Superior temporal gyrus (tissue), 1 donor: Measurements from ENCODE around the gene TOB2.
"Not testable (repeated sequence)": the region's sequence is repeated elsewhere in the genome, so short reads cannot be mapped to it uniquely, and the experiment has no call there.

ENCODE experiments used
- DNase-seq: peaks from one replicate; pipeline ENCODE4 v3.0.0-alpha.2; 2016; ENCODE audit errors: extremely low spot score

The TOB2 gene

GRCh38 chr22:41468381-41469217 lies 22.0 kb upstream of the TOB2 start, which contains the start of the genes ACO2 and PHF5A:
TSS of gene ACO2 (plus strand) at chr22:41469117. CDS start at chr22:41469147, 30 bp downstream.
TSS of gene PHF5A (minus strand) at chr22:41468692. CDS start at chr22:41468653, 39 bp downstream.
- peak; percentile 100 for DNase-seq

DNA sequence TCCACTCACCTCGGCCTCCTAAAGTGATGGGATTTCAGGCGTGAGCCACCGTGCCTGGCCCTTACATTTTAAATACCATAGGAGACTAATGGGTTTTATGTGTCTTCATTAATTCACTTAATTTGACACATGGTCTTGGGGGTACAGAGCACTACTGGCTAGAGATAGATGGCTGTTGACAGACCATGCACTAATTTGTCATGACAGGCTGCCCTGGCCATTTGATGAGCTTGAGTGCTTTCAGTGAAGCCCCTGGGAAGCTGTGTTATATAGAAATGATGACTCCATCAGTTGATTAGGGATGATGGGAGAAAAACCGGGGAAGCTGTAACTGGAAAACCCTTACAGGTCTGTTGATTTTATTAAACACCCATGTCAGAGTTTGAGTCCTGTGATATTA lies 15.3 kb upstream of the TOB2 start:
- DNase-seq: no peak

GRCh38 chr22:41460071-41460470 lies 13.5 kb upstream of the TOB2 start:
- peak; percentile 78 for DNase-seq

GRCh38 chr22:41459431-41459830 lies 12.8 kb upstream of the TOB2 start:
- no peak for DNase-seq

DNA sequence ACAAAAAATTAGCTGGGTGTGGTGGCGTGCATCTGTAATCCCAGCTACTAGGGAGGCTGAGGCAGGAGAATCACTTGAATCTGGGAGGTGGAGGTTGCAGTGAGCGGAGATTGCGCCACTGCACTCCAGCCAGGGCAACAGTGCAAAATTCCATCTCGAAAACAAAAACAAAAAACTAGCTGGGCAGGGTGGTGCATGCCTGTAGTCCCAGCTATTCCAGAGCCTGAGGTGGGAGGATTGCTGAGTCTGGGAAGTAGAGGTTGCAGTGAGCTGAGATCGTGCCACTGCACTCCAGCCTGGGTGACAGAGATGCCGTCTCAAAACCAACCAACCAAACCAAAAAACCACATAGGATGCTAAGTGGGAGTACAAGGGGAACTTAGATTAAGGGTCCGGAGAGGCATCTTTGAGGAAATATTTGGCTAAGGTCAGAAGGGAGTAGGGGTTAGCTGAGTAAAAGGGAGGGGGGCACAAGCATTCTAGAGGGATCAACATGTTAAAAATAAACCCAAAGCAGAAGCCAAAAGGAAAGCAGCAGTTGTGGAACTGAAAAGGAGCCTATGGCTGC lies 11.6 kb upstream of the TOB2 start:
- DNase-seq: no peak

DNA sequence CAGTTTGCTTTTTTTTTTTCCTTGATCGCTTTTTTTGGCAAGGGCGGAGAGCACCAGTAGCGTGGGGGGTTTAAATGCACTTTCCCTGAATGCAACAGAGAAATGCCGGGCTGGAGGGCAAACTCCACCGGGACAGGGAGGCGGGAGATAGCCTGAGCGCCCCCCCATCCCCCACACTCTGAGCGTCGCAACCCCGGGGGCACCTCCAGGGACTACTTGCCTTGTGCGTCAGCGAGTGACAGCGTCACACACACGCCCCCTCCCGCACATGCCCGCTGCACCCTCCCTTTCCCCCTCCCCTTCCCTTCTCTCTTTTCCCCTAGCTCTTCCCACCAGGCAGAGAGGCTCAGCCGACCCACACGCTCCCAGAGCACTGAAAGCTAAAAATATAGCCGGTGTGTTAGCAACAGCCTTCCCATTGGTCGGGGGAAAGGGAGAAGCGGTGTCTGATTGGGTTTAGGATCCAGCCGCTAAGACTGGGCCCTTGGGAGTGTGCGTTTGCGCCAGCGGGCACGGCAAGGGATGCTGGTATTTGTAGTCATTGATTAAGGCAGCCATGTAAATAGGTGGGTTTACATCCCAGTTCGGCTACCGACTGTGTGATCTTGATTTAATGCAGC lies 1.7 kb upstream of the TOB2 start:
- DNase-seq: peak; percentile 100

GRCh38 chr22:41447435-41448188 lies 1.0 kb upstream of the TOB2 start:
- peak; percentile 78 for DNase-seq

- DNase-seq: no peak
Measured at GRCh38 chr22:41446057-41446501, 522 bp downstream of the TOB2 start.

GRCh38 chr22:41445129-41446056 lies 1.2 kb downstream of the TOB2 start:
- DNase-seq: peak; percentile 62

DNA sequence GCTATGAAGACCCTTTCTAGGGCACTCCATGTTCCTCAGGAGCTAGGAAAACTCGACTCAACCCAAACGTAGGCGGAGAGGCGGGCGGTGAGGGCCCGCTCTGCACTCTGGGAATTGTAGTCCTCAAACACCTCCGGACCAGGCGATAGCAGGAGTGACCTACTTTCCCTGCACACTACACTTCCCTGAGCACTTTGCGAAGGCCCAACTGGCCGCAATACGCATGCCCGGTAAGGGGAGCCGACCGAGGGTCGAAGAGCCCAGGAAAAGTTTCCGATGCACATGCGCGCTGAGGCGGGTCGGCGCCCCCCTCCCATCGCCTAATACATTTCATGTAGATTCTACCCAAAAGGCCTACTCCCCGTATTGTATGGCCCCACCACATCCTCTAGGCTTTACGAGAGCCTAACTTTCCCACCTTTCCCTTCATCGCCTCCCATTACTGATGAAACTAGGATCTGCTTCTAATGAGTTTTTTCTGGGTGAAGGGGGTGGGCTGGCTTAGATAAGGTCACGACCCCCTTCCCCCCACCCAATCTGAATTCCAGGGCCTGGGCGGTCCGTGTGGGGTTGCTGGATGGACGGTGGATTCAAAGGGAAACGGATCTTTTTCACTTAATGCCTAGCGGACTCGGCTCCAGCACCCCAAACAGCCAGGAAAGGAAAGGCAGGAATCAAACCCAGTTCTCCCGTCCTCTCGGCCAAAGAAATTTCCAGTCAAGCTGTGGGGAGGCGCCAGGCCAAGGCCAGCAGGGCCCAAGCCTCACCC lies 2.1 kb downstream of the TOB2 start:
- peak; percentile 91 for DNase-seq

DNA sequence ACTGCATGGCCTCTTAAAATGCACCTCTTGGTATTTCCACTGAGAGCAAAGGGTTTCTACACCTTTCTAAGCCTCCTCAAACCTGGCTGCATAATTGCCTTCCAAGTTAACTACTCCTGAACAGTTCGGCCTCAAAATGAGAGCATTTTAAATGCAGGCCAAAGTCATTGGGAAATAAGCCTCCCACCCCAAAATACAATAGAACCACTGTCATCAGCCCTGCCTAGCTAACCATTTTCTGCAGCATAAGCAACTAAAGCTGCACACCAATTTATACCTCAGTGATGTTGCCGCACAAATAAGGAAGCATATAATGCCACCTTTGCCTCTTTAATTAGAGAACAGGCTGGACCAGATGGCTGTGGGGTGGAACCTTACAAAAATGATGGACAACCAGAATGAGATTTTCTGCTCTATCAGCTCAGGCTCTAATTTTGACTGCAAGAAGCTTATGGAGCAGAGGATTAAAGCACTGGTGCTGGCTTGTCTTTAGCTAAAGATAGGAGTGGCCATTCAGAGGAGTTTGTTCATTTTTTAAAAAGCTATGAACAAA lies 4.3 kb downstream of the TOB2 start:
- DNase-seq: peak; percentile 59

- DNase-seq: not testable (repeated sequence)
Measured at GRCh38 chr22:41440511-41440910, 6.1 kb downstream of the TOB2 start.

- DNase-seq: no peak
Measured at GRCh38 chr22:41437198-41437597, 9.4 kb downstream of the TOB2 start.

GRCh38 chr22:41436322-41437113 lies 10.1 kb downstream of the TOB2 start:
- peak; percentile 9 for DNase-seq

DNA sequence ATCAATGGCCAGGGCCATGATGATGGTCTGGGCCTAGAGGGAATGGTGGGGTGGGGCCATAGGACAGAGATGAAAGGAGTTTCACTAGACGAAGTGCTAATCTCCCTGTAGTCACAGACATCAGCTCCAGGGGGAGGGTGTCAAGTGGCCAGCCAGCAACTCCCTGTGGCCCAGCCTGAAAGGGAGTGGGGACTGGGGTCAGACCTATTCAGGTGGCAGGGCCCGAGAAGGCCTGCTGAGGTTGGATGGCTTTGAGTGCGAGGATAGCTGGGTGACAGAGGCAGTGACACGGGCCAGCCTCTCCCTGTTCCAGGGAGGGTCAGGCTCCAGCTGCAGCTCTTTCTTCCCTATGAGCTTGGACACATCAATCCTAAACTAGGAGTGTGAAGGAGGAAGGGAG lies 11.0 kb downstream of the TOB2 start:
- DNase-seq: no peak

DNA sequence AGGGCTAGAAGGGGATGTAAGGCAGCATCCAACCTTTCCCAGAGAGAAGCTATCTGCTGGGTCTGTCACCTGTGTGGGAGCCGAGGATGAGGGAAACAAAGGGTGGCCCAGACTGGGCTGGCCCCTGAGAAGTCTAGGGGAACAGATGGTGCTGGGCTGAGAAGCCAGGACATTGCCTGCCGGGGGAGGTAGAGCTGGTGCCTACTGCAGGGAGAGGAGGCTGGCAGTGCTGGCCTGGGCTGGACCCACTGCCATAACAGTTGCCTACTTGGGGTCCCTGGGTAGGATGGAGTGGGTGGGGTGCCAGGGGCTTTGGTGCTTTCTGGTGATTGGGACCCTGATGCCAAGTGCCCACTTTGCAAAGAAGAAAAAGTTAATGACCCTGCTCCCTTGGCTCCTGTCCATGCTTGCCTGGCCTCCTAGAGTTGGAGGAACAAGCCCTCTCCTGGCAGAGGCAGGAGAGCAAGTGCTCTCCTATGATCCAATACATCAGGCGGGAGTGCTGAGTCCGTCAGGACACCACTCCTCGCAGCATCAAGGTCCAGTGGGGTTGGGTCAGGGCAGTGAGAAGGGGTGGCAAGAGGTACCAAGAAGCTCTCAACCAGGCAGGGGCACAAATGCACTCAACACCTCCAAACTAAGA lies 12.1 kb downstream of the TOB2 start:
- DNase-seq: not testable (repeated sequence)

DNA sequence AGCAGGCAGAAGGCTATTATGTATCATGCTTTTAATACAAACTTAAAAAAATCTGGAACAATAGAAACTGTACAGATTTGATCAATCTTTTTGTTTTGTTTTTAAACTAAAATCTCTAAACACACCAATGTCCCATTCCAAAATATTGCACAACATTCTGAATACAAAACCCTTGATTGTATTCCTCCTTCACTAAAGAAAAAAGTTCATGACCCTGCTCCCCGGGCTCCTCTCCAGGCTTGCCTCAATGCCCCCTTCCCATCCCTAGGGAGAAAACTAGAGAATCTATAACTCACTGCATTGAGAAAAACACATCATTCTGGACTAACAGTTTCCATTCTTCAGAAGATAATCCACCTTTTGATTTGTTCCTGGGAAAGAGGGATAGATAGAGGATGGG lies 13.1 kb downstream of the TOB2 start:
- not testable (repeated sequence) for DNase-seq

DNA sequence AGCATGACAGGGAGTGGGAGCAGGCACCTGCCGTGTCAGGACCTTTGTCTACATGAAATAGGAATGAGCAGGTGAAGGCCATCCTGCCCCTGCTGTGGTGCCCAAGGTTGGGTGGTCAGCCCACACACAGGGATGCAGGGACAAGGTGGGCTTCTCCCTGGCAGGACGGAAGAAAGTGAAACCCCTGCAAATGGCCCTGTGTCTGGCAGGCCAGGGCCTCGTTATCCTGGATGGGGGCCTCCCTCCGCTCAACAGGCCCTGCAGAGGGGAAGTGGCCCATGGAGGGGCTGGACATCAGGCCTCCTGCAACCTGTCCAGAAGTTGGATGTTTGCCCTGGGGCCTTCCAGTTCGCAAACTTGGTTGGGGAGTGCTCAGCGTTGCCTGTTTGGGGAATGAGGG lies 14.9 kb downstream of the TOB2 start:
- DNase-seq: no peak
